Liver (tissue), 3 donors: ENCODE results near the gene KLF2.

ENCODE experiments used
- CTCF ChIP-seq: fragments of 150-350 bp; IDR thresholded peaks from 2 replicates; pipeline ENCODE4 v1.5.1; 2017; ENCODE audit warnings: improper control_type of control experiment, low read depth, low read length; ENCODE audit not compliant: missing input control
- EGR1 ChIP-seq, 2 donors: IDR thresholded peaks; 2 replicates each; pipeline ENCODE4 v1.6.1; 2016 to 2018; ENCODE audit warnings: antibody characterized with exemption in 2 of 2, low read depth in 2 of 2
- FOXA1 ChIP-seq: IDR thresholded peaks from 2 replicates; pipeline ENCODE4 v1.6.1; 2016; ENCODE audit warnings: antibody characterized with exemption
- HNF4A ChIP-seq, 2 donors: conservative IDR thresholded peaks; 2 replicates each; pipeline ENCODE4 v1.6.1; 2016; ENCODE audit warnings: antibody characterized with exemption in 2 of 2, mild to moderate bottlenecking in 2 of 2
- JUND ChIP-seq, 2 donors: IDR thresholded peaks; 2 replicates each; pipeline ENCODE4 v1.6.1; 2016; ENCODE audit warnings: antibody characterized with exemption in 2 of 2
- MAX ChIP-seq: IDR thresholded peaks from 2 replicates; pipeline ENCODE4 v1.6.1; 2016; ENCODE audit warnings: antibody characterized with exemption
- NR2F2 ChIP-seq: IDR thresholded peaks from 2 replicates; pipeline ENCODE4 v1.6.1; 2016; ENCODE audit warnings: antibody characterized with exemption
- RAD21 ChIP-seq, 2 donors: IDR thresholded peaks; 2 replicates each; pipeline ENCODE4 v1.6.1; 2016; ENCODE audit warnings: antibody characterized with exemption in 2 of 2, mild to moderate bottlenecking in 2 of 2
- RXRA ChIP-seq, 2 donors: IDR thresholded peaks; 2 replicates each; pipeline ENCODE4 v1.6.1; 2017 to 2018; ENCODE audit warnings: antibody characterized with exemption in 2 of 2, mild to moderate bottlenecking in 1 of 2
- SP1 ChIP-seq: IDR thresholded peaks from 2 replicates; pipeline ENCODE4 v1.6.1; 2018; ENCODE audit warnings: antibody characterized with exemption, mild to moderate bottlenecking
- TAF1 ChIP-seq: conservative IDR thresholded peaks from 2 replicates; pipeline ENCODE4 v1.6.1; 2016; ENCODE audit warnings: antibody characterized with exemption, mild to moderate bottlenecking
- TF ChIP-seq, protein P1 (sequence below): IDR thresholded peaks from 2 replicates; pipeline ENCODE4 v1.6.1; 2016; ENCODE audit warnings: antibody characterized with exemption, mild to moderate bottlenecking
- donor health status: healthy.
- donor health status: healthy.

GRCh38 chr19:16327501-16327900 lies 2.9 kb downstream of the KLF2 start:
- TF ChIP-seq CTCF (no peak), JUND (IDR thresholded peaks at IDR 0.05) (no peak), MAX (no peak), TAF1 (no peak), HNF4A (conservative IDR thresholded peaks at IDR 0.05) (no peak), RAD21 (IDR thresholded peaks at IDR 0.05) (no peak), SP1 (no peak), FOXA1 (no peak), EGR1 (IDR thresholded peaks at IDR 0.05; ENCODE audit: low read depth in 2 of 2) (no peak), RXRA (IDR thresholded peaks at IDR 0.05) (no peak), NR2F2 (no peak)
- TF ChIP-seq, protein P1, sequence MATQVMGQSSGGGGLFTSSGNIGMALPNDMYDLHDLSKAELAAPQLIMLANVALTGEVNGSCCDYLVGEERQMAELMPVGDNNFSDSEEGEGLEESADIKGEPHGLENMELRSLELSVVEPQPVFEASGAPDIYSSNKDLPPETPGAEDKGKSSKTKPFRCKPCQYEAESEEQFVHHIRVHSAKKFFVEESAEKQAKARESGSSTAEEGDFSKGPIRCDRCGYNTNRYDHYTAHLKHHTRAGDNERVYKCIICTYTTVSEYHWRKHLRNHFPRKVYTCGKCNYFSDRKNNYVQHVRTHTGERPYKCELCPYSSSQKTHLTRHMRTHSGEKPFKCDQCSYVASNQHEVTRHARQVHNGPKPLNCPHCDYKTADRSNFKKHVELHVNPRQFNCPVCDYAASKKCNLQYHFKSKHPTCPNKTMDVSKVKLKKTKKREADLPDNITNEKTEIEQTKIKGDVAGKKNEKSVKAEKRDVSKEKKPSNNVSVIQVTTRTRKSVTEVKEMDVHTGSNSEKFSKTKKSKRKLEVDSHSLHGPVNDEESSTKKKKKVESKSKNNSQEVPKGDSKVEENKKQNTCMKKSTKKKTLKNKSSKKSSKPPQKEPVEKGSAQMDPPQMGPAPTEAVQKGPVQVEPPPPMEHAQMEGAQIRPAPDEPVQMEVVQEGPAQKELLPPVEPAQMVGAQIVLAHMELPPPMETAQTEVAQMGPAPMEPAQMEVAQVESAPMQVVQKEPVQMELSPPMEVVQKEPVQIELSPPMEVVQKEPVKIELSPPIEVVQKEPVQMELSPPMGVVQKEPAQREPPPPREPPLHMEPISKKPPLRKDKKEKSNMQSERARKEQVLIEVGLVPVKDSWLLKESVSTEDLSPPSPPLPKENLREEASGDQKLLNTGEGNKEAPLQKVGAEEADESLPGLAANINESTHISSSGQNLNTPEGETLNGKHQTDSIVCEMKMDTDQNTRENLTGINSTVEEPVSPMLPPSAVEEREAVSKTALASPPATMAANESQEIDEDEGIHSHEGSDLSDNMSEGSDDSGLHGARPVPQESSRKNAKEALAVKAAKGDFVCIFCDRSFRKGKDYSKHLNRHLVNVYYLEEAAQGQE, result no peak
